ENCODE results near the gene SCYL1.
A peak's percentile ranks its signal among the peaks of the same experiment; 100 is the strongest.

The SCYL1 gene

GRCh38 chr11:65586247-65586630, 61.4 kb downstream of the SCYL1 start:
- H3K9me3 ChIP-seq (ENCODE audit: severe bottlenecking): no peaks in the 10 kb centered on the region
- peaks cover 9% of the 10 kb centered on the region for H3K36me3 ChIP-seq
- no peak overlapping the region for H3K4me3 ChIP-seq (ENCODE audit: low read depth, low read length)
- H3K27ac ChIP-seq: peak overlapping the region; percentile 30
- H3K27me3 ChIP-seq (ENCODE audit: insufficient read depth, low read depth, severe bottlenecking): no peaks in the 10 kb centered on the region
- TF ChIP-seq CTCF (IDR thresholded peaks at IDR 0.05; ENCODE audit: low read depth, low read length): no peak
- DNase-seq: no peak

GRCh38 chr11:65586676-65587075, 61.8 kb downstream of the SCYL1 start:
- Histone ChIP-seq H3K36me3 (peaks cover 9% of the 10 kb centered on the region), H3K9me3 (ENCODE audit: severe bottlenecking) (no peaks in the 10 kb centered on the region), H3K4me3 (ENCODE audit: low read depth, low read length) (no peak overlapping the region), H3K27ac (peak overlapping the region; percentile 61), H3K27me3 (ENCODE audit: insufficient read depth, low read depth, severe bottlenecking) (no peaks in the 10 kb centered on the region)
- TF ChIP-seq CTCF (IDR thresholded peaks at IDR 0.05; ENCODE audit: low read depth, low read length): no peak
- DNase-seq: peak; percentile 81
